NCI-H146 treated with DMSO at 0.1 percent for 48 hours (cell line): ENCODE results near the gene RASSF4.
"Not testable (repeated sequence)": the region's sequence is repeated elsewhere in the genome, so short reads cannot be mapped to it uniquely, and the experiment has no call there.

Experiments used
- DNase-seq: peaks from one replicate; lab custom pipeline; 2025; ENCODE audit not compliant: unreplicated experiment; lab: John Stamatoyannopoulos, UW

The RASSF4 gene

GRCh38 chr10:45000752-45001380, 41.3 kb downstream of the RASSF4 start, which contains the start of gene ZNF22:
ZNF22 (plus strand) TSS chr10:45000923; CDS start chr10:45003369, 2,446 bp downstream.
- peak; percentile 29 for DNase-seq

- peak; percentile 41 for DNase-seq
Observed at GRCh38 chr10:45001381-45002148, 42.0 kb downstream of the RASSF4 start.

- DNase-seq, result no peak
Observed at GRCh38 chr10:45003432-45004000, 43.9 kb downstream of the RASSF4 start.

- no peak for DNase-seq
Observed at GRCh38 chr10:45004661-45005060, 45.1 kb downstream of the RASSF4 start.

- DNase-seq, result no peak
Observed at GRCh38 chr10:45005284-45005683, 45.7 kb downstream of the RASSF4 start.

GRCh38 chr10:45006276-45007030, 46.9 kb downstream of the RASSF4 start:
- no peak for DNase-seq

- peak; percentile 69 for DNase-seq
Observed at GRCh38 chr10:45008524-45009161, 49.0 kb downstream of the RASSF4 start.

- not testable (repeated sequence) for DNase-seq
Observed at GRCh38 chr10:45014557-45014956, 55.0 kb downstream of the RASSF4 start.

GRCh38 chr10:45015590-45015989, 56.0 kb downstream of the RASSF4 start:
- DNase-seq, result no peak

- DNase-seq, result no peak
Observed at GRCh38 chr10:45023426-45023825, 63.8 kb downstream of the RASSF4 start.

GRCh38 chr10:45034301-45034700, 74.7 kb downstream of the RASSF4 start:
- no peak for DNase-seq

GRCh38 chr10:45035673-45036072, 76.1 kb downstream of the RASSF4 start:
- no peak for DNase-seq

GRCh38 chr10:45040921-45041542, 81.4 kb downstream of the RASSF4 start:
- no peak for DNase-seq

GRCh38 chr10:45044290-45044689, 84.7 kb downstream of the RASSF4 start:
- no peak for DNase-seq
